ENCODE measurements around the gene PWP1.
"Not testable (repeated sequence)": the region's sequence is repeated elsewhere in the genome, so short reads cannot be mapped to it uniquely, and the experiment has no call there.

Gene PWP1

DNA sequence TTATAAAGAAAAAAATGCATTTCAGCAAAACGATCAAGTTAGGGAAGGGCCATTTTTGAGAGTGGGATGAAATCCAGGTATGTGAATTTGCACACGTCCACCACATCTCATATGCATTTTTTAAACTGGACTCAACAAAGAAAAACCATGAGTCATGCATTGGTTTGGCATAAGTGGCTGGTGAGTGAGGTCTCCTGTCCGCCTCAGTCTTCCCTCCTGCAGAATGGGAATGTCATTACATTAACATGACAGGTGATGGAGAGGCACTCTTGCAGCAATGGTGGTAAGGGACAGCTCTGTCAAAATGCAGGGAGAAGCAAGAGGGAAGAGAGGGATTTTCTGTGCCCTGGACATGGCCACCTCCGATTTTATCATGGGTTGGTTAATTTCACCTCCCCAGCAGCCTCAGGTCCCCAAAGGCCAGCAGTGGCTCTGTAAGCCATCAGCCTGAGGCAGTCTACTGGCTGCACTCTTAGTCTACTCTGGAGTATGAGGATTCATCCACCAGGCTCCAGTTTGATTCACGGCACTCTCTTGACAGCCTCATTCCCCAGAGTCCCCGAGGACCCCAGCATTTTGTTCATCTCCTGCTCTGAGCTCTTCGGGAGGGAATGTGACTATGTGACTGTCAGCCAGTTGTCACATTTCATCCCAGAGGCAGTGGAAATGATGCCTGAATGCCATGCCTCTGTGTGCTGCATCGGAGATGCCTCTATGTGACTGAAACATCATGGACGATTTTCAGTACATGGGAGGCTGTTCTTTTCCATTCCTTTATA lies 17.1 kb upstream of the PWP1 start:
- no peak for FAIRE-seq
- no peak for DNase-seq (ENCODE audit: low spot score)

DNA sequence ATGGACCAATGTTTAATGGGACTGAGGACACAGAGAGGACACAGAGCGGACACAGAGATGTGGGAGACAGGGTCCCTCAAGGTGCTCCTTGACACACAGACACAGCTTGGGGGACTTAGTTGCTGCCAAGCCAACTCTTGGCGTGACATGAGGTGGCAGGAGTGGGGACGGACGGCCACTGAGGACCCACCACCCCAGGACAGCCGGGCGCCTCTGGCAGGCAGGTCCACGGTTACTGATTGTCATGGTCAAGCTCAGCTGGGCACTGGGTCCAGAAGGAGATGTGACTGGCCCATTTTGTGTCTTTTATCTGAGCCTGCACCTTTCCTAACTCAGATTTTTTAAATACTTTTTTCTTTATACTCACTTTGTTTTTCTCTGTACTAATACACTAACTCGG lies 15.7 kb upstream of the PWP1 start:
- FAIRE-seq (no peak), DNase-seq (ENCODE audit: low spot score) (no peak)

DNA sequence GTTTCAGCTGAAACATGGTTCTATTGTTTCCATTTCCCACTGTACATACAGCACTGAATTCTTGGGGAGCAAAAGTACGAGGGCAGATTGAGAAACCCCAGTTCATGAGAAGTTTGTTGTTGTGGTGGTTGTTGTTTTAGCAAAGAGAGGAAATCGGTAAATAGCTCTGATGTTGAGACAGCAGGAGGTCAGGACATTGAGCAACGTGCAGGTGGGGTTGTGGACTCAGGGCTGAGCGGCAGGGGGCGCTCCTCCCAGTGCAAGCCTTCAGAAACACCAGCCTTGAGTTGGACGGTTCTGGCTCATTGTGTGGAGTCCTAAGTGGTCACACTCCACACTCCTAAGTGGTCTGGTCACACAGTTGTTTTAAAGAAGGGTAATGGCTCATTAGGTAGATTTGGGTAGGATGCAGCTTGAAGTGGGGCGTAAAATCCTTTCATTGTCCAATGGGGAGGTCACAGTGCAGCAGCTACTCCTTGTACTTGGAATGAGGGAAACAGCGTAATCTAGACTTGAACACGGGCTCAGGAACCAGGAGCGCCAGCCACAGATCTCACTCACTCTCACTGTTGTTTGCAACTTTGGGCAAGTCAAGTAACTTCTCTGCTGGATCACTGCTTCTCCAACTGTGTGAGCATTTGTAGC lies 14.5 kb upstream of the PWP1 start:
- FAIRE-seq, result no peak
- DNase-seq (ENCODE audit: low spot score), result no peak

DNA sequence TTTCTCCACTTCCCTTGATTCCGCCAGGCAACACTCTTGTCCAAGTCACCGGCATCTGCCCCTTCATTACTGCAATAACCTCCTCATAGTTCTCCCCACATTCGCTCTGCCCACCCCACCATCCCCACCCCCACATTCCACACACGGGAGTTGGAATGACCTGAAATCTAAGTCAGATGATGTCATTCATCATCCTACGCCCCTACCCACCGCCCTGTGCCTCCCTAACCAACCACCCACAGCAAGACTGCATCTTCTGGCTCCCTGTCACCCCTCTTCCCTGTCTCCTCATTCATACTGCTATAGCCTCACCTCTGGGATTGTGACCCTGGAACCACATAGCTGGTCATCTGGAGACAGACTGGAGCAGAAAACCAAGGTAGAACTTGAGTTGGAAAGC lies 7.9 kb upstream of the PWP1 start:
- FAIRE-seq, result no peak

GRCh38 chr12:107679336-107679735 lies 6.3 kb upstream of the PWP1 start:
- no peak for DNase-seq (ENCODE audit: low spot score)
- FAIRE-seq, result no peak

More for the DNA sequence above, 7.9 kb upstream of the PWP1 start:
- no peak for DNase-seq (ENCODE audit: low spot score)

DNA sequence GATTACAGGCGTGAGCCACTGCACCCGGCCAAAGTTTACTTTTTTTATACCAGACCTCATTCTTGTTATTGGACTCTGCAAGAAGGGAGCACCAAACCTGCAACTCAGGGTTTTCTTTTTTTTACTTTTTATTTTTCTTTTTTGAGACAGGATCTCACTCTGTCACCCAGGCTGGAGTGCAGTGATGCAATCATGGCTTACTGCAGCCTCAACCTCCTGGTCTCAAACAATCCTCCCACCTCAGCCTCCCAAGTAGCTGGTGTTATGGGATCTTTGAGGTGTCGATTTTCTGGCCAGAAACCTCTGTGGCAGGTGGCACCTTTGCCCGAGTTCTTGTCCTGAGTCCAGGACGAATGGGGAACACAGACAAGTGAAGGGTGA lies 4.2 kb upstream of the PWP1 start:
- FAIRE-seq (no peak), DNase-seq (ENCODE audit: low spot score) (no peak)

DNA sequence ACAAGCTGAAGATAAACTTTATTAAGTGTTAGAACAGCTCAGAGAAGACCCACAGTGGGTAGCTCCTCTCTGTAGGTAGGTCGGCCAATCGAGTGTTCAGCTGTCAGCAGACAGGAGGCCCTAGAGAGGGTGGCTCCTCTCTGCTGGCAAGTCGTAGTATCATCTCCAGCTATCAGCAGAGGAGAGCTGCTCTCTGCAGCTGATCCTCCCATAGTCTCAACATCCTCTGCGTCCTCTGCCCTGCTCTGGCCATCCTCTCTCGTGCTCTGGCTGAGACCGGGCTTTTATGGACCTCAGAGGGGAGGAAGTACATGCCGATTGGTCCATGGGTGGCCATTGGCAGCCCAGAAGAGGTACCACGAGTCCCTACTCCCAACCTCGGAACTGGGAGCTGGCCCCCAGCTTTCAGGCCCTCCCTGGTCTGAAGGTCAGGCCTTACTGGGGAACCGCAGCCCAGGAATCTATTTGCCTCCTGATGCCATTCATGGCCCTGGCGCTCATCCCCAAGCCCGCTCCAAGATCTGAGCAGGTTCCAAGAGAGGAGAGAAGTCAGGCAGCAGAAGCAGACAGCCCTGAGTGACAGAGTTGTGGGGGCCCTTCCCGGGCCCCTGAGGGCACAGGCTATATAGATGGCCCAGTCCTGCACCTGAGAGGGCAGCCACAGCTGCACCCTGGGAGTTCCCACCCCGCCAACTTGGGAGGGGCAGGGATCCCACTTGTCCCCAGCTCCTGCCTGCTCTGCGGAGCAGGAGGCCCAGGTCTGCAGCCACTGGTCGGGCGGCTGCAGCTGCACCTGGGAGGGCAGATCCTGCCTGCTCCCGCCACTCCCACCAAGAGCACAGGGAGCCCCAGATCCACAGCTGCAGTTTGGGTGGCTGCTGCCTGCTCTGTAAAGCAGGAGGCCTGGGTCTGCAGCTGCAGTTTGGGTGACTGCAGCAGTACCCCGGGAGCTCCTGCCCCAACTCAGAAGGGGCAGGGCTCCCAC lies 3.5 kb upstream of the PWP1 start:
- FAIRE-seq (no peak), DNase-seq (ENCODE audit: low spot score) (no peak)

DNA sequence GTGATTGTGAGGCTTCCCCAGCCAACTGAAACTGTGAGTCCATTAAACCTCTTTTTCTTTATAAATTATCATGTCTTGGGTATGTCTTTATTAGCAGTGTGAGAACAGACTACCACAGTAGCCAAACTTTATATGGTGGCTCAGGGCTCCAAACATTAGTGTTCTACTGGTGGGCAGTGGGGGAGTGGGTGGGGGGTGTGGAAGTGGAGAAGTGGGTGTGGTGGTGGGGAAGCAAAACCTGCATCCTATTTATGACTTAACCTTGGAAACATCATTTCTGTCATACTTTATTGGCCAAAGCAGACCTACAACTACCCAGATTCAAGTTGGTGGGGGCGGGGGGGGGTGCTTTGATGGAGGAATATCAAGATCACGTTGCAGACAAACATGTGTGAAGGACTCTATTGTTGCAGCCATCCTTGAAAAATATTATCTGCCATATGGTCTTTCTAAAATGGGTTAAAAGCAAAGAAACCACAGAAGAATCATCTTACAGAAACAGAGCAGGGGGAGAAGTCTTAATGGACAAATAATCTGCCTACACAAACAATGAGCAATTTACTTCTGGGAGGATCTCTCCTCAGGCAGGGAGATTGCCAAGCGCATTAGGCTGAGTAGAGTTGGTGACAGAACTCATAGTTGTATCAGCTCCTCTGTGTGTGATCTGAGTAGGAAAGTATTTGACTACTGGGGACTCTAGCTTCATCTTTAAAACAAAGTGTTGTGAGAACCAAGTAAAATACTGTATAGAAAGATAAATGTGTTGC lies 1.4 kb upstream of the PWP1 start:
- no peak for FAIRE-seq

DNA sequence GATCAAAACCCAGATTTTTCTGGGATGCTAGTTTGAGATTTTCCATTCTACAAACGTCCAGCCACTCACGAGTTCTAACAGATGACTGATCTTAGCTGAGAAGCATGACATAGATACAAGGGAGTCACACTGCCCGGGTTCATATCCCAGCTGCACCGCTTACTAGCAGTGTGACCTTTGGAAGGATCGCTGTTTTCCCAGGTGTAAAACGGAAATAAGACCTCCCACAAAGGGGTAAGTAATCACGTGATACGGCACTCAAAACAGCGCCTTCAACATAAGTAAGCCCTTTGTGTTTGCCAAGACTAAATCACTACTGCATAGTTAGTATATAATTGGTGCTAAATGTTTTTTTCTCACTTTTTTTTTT lies 624 bp upstream of the PWP1 start:
- FAIRE-seq (no peak), DNase-seq (ENCODE audit: low spot score) (no peak)

More for the DNA sequence above, 1.4 kb upstream of the PWP1 start:
- DNase-seq (ENCODE audit: low spot score), result no peak

DNA sequence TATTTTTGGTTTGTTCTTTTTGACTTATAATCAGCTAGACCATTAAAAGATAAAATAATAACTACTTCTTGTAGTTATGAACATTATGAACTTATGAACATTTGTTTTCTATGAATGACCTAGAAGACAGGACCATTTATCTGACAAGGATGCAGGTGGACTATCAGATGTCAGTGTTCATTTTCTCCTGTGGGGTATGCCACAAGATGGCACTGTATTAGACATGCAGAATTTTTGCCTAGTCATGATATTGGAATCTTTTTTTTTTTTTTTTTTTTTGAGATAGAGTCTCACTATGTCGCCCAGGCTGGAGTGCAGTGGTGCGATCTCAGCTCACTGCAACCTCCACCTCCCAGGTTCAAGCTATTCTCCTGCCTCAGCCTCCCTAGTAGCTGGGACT lies 10.2 kb downstream of the PWP1 start:
- not testable (repeated sequence) for DNase-seq (ENCODE audit: low spot score)
- peak; percentile 39 for FAIRE-seq

DNA sequence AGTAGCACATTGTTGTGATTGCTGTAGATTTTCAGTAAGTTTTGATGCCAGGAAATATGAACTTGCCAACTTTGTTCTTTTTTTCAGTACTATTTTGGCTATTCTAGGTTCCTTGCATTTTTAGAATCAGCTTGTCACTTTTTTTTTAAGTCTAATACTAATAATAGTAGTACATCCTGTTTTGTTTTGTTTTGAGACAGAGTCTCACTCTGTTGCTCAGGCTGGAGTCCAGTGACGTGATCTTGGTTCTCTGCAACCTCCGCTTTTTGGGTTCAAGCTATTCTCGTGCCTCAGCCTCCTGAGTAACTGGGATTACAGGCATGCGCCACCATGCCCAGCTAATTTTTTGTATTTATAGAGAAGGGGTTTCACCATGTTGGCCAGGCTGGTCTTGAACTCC lies 16.5 kb downstream of the PWP1 start:
- no peak for FAIRE-seq
- DNase-seq (ENCODE audit: low spot score), result no peak

DNA sequence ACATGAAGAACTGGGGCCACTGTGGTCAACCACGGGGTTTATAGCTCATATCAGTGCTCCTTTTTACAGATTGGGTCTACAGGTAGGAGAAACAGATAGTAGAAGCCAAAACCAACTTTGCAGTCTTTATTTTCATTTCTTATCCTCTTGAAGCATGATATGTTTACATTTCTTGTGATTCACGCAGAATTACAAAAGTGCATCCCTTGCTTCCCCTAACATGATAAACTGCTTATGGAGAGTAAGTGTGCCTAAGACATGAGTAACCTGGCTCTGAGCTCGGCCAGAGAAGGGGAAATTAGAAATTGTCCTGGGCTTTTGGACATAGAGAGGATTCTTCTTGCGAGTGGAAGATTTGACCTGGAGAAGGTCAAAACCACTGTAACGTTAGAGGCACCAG lies 18.4 kb downstream of the PWP1 start:
- no peak for DNase-seq (ENCODE audit: low spot score)
- no peak for FAIRE-seq

DNA sequence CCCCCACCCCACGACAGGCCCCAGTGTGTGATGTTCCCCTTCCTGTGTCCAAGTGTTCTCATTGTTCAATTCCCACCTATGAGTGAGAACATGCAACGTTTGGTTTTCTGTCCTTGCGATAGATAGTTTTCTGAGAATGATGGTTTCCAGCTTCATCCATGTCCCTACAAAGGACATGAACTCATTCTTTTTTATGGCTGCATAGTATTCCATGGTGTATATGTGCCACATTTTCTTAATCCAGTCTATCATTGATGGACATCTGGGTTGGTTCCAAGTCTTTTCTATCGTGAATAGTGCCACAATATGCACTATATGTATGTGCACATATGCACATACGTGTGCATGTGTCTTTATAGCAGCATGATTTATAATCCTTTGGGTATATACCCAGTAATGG lies 19.9 kb downstream of the PWP1 start:
- not testable (repeated sequence) for DNase-seq (ENCODE audit: low spot score); FAIRE-seq

GRCh38 chr12:107715780-107716179 lies 30.2 kb downstream of the PWP1 start:
- no peak for DNase-seq (ENCODE audit: low spot score)
- no peak for FAIRE-seq

GRCh38 chr12:107718606-107719005 lies 33.0 kb downstream of the PWP1 start:
- FAIRE-seq, result no peak
- DNase-seq (ENCODE audit: low spot score), result no peak

GRCh38 chr12:107727327-107727726 lies 41.7 kb downstream of the PWP1 start:
- not testable (repeated sequence) for FAIRE-seq; DNase-seq (ENCODE audit: low spot score)

DNA sequence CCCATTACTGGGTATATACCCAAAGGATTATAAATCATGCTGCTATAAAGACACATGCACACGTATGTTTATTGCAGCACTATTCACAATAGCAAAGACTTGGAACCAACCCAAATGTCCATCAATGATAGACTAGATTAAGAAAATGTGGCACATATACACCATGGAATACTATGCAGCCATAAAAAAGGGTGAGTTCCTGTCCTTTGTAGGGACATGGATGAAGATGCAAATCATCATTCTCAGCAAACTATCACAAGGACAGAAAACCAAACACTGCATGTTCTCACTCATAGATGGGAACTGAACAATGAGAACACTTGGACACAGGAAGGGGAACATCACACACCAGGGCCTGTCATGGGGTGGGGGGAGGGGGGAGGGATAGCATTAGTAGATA lies 42.1 kb downstream of the PWP1 start:
- not testable (repeated sequence) for DNase-seq (ENCODE audit: low spot score); FAIRE-seq

DNA sequence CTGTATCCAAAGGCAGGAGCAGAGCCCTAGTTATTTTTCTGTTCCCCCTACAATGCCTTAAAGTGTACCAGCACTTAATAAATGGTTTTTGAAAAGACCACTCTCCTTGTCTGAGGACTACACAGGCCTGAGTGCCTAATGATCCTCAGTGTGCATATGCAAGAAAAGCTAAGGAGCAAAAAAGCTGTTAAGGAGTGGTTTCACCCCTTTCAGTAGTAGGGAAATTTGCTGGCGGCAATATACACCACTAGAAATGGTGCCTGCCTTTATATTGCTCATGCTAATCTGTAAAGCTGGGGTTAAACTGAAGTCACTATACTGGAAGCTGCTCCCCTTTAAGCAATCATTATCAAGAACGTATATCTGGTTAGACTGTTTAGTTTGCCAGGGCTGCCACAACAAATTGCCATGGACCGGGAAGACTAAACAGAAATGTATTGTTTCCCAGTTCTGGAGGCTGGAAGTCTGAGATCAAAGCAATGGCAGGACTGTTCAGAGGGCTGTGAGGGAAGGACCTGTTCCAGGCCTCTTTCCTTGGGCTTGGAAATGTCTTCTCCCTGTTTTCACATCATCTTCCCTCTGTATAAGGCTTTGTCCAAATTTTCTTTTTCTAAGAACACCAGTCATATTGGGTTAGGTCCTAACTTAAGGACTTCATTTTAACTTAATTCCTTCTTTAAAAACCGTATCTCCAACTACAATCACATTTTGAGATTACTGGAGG lies 45.2 kb downstream of the PWP1 start:
- FAIRE-seq (no peak), DNase-seq (ENCODE audit: low spot score) (no peak)

DNA sequence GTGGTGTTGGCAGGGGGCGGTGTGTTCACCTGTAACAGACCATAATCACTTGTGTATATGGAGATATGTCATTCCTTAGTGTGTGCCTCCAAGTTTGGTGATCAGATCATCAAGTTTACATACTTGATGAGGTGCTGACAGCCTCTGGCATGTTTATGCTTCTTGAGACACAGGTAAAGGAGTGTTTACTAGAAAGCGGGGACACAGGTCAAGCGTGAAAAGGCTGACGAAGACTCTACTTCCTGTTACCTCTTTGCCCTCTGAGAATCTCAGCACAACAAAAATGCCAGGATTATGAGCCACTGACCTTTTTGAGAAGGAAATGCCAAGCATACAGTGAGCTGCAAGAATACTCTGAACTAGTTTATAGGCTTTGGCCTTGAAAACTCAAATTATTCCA lies 45.8 kb downstream of the PWP1 start:
- DNase-seq (ENCODE audit: low spot score) (no peak), FAIRE-seq (no peak)

- DNase-seq (ENCODE audit: low spot score), result no peak
- no peak for FAIRE-seq
Observed at GRCh38 chr12:107732365-107732764, 46.8 kb downstream of the PWP1 start.

DNA sequence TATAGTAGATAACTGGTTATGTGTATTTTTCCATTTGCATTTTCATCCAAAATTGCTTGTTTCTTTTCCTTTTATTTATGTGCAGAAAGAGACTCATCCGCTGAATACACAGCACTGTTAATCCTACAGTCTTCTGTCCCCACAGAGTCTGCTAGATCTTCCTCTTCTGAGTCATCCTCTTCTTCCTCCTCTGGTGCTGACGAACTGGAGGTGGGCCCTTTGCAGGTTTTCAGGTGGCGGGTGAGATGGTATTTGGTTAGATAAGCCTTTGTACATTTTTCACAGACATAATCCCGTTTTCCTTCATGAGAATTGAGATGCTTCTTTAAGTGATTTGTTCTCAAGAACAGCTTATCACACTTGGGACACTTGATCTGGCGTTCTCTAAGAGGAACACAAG lies 48.5 kb downstream of the PWP1 start:
- FAIRE-seq (no peak), DNase-seq (ENCODE audit: low spot score) (no peak)

Data from RCC 7860 (cell line).